SK-N-SH treated with all-trans-retinoic acid at 6 μM for 48 hours (cell line): Measurements from ENCODE around the gene FAM53A.

Source experiments
- ATAC-seq: fragments of 200-7000 bp; cut with Tn5 transposase; 3 replicates; pipeline ENCODE4 v1.9.1; 2020; ENCODE audit warnings: mild to moderate bottlenecking, moderate library complexity
- ARNTL ChIP-seq: fragments of 450-650 bp; formaldehyde crosslinking; IDR thresholded peaks from 2 replicates; pipeline ENCODE4 v1.5.0; 2020; ENCODE audit warnings: low read depth, mild to moderate bottlenecking, moderate library complexity, borderline replicate concordance
- BACH2 ChIP-seq: fragments of 250-450 bp; sonication (Bioruptor Pico); IDR thresholded peaks from 2 replicates; pipeline ENCODE4 v1.9.0; 2021; ENCODE audit warnings: mild to moderate bottlenecking, borderline replicate concordance
- CREB5 ChIP-seq: fragments of 250-450 bp; sonication (Bioruptor Pico); IDR thresholded peaks from 2 replicates; pipeline ENCODE4 v1.5.1; 2020; ENCODE audit warnings: low read depth, mild to moderate bottlenecking, moderate library complexity
- CSDC2 ChIP-seq: fragments of 250-450 bp; sonication (Bioruptor Pico); IDR thresholded peaks from 2 replicates; pipeline ENCODE4 v1.5.0; 2020; ENCODE audit warnings: mild to moderate bottlenecking, moderate library complexity
- CSRNP3 ChIP-seq: fragments of 250-450 bp; sonication (Bioruptor Pico); IDR thresholded peaks from 2 replicates; pipeline ENCODE4 v1.5.1; 2021; ENCODE audit warnings: mild to moderate bottlenecking, moderate library complexity
- GLIS3 ChIP-seq: fragments of 250-450 bp; sonication (Bioruptor Pico); IDR thresholded peaks from 2 replicates; pipeline ENCODE4 v1.5.0; 2020; ENCODE audit warnings: mild to moderate bottlenecking, moderate library complexity
- ISL1 ChIP-seq: fragments of 250-450 bp; sonication (Bioruptor Pico); IDR thresholded peaks from 2 replicates; pipeline ENCODE4 v2.1.2; 2022; ENCODE audit warnings: mild to moderate bottlenecking, moderate library complexity
- OSR1 ChIP-seq: fragments of 250-450 bp; sonication (Bioruptor Pico); IDR thresholded peaks from 2 replicates; pipeline ENCODE4 v1.8.0; 2022; ENCODE audit warnings: moderate library complexity, mild to moderate bottlenecking, inconsistent platforms
- PATZ1 ChIP-seq: fragments of 250-450 bp; sonication (Bioruptor Pico); IDR thresholded peaks from 2 replicates; pipeline ENCODE4 v1.8.0; 2020; ENCODE audit warnings: mild to moderate bottlenecking, moderate library complexity, borderline replicate concordance
- POU6F1 ChIP-seq: fragments of 250-450 bp; sonication (Bioruptor Pico); IDR thresholded peaks from 2 replicates; pipeline ENCODE4 v1.8.0; 2021; ENCODE audit warnings: low read depth, mild to moderate bottlenecking, moderate library complexity, borderline replicate concordance
- PPARA ChIP-seq: fragments of 250-450 bp; sonication (Bioruptor Pico); IDR thresholded peaks from 2 replicates; pipeline ENCODE4 v1.5.0; 2020; ENCODE audit warnings: mild to moderate bottlenecking, borderline replicate concordance
- RARB ChIP-seq: fragments of 250-450 bp; sonication (Bioruptor Pico); IDR thresholded peaks from 2 replicates; pipeline ENCODE4 v1.8.0; 2021; ENCODE audit warnings: mild to moderate bottlenecking, moderate library complexity
- SNAI2 ChIP-seq: fragments of 250-450 bp; sonication (Bioruptor Pico); IDR thresholded peaks from 2 replicates; pipeline ENCODE4 v1.5.0; 2020; ENCODE audit warnings: mild to moderate bottlenecking, moderate library complexity
- TCF4 ChIP-seq: fragments of 250-450 bp; sonication (Bioruptor Pico); IDR thresholded peaks from 2 replicates; pipeline ENCODE4 v1.8.0; 2021; ENCODE audit warnings: mild to moderate bottlenecking, moderate library complexity, borderline replicate concordance
- TOX ChIP-seq: fragments of 250-450 bp; sonication (Bioruptor Pico); IDR thresholded peaks from 2 replicates; pipeline ENCODE4 v1.8.0; 2021; ENCODE audit warnings: mild to moderate bottlenecking, moderate library complexity, borderline replicate concordance
- TSHZ2 ChIP-seq: fragments of 250-450 bp; sonication (Bioruptor Pico); IDR thresholded peaks from 2 replicates; pipeline ENCODE4 v1.5.0; 2020; ENCODE audit warnings: mild to moderate bottlenecking, moderate library complexity
- ZC3H10 ChIP-seq: fragments of 250-450 bp; sonication (Bioruptor Pico); IDR thresholded peaks from 2 replicates; pipeline ENCODE4 v1.5.1; 2021; ENCODE audit warnings: mild to moderate bottlenecking, moderate library complexity
- ZFP3 ChIP-seq: fragments of 250-450 bp; sonication (Bioruptor Pico); IDR thresholded peaks from 2 replicates; pipeline ENCODE4 v1.5.0; 2020; ENCODE audit warnings: mild to moderate bottlenecking, moderate library complexity
- ZFP30 ChIP-seq: fragments of 450-650 bp; formaldehyde crosslinking; IDR thresholded peaks from 2 replicates; pipeline ENCODE4 v1.5.0; 2022; ENCODE audit warnings: mild to moderate bottlenecking, moderate library complexity
- ZNF565 ChIP-seq: fragments of 450-650 bp; formaldehyde crosslinking; conservative IDR thresholded peaks from 2 replicates; pipeline ENCODE4 v1.5.0; 2020; ENCODE audit warnings: low read depth, mild to moderate bottlenecking, moderate library complexity
- ZNF8 ChIP-seq: fragments of 450-650 bp; formaldehyde crosslinking; IDR thresholded peaks from 2 replicates; pipeline ENCODE4 v1.5.0; 2020; ENCODE audit warnings: mild to moderate bottlenecking, moderate library complexity

Gene FAM53A

GRCh38 chr4:1622956-1623355 is 61.2 kb downstream of the FAM53A start:
- ATAC-seq: no peak; the same call in 2 of the 3 replicates

GRCh38 chr4:1622238-1622637 is 61.9 kb downstream of the FAM53A start:
- no peak for ATAC-seq
- no peak for TF ChIP-seq ZFP30 (CRISPR knock-in tag)
- TF ChIP-seq ISL1 (CRISPR knock-in tag): no peak
- no peak for TF ChIP-seq ZNF8 (CRISPR knock-in tag)
- TF ChIP-seq POU6F1 (CRISPR knock-in tag): no peak
- no peak for TF ChIP-seq TSHZ2 (CRISPR knock-in tag)

More at GRCh38 chr4:1622956-1623355, 61.2 kb downstream of the FAM53A start:
- TF ChIP-seq ZFP3 (CRISPR knock-in tag): no peak
- no peak for TF ChIP-seq BACH2 (CRISPR knock-in tag)
- TF ChIP-seq PPARA (CRISPR knock-in tag): no peak
- no peak for TF ChIP-seq OSR1
- TF ChIP-seq PATZ1 (CRISPR knock-in tag): no peak
- no peak for TF ChIP-seq ZC3H10
- TF ChIP-seq POU6F1 (CRISPR knock-in tag): no peak
- TF ChIP-seq ISL1 (CRISPR knock-in tag): no peak
- no peak for TF ChIP-seq ARNTL
- no peak for TF ChIP-seq RARB (CRISPR knock-in tag)
- no peak for TF ChIP-seq ZNF565 (CRISPR knock-in tag)
- no peak for TF ChIP-seq SNAI2 (CRISPR knock-in tag)
- TF ChIP-seq TCF4 (CRISPR knock-in tag): no peak
- no peak for TF ChIP-seq TOX (CRISPR knock-in tag)
- no peak for TF ChIP-seq TSHZ2 (CRISPR knock-in tag)
- TF ChIP-seq ZNF8 (CRISPR knock-in tag): no peak
- no peak for TF ChIP-seq CSRNP3
- TF ChIP-seq GLIS3 (CRISPR knock-in tag): no peak
- TF ChIP-seq CSDC2: no peak
- no peak for TF ChIP-seq CREB5 (CRISPR knock-in tag)
- TF ChIP-seq, all 23 proteins: peak for 0
